ENCODE results near the gene MTHFD2.
"Not testable (repeated sequence)": the region's sequence is repeated elsewhere in the genome, so short reads cannot be mapped to it uniquely, and the experiment has no call there.

Gene MTHFD2

DNA sequence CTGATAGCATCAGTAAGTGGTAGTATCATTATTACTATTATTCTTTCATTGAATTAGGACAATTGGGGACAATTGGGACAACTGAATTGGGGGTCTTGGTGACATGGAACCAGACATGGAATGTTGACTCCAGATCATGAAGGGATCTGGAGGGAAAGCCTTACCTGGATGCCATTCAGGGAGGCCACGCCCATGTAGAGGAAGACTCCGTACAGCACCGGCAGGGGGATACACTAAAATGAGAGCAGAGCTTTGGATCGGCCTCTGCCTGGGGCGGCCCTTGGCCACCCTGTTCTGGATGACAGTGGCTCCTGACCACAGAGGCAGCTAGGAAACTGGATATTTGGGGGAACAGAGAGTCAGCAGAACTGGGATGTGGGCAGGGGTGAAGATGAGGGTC, 29.2 kb downstream of the MTHFD2 start:
- TF ChIP-seq, protein P1, sequence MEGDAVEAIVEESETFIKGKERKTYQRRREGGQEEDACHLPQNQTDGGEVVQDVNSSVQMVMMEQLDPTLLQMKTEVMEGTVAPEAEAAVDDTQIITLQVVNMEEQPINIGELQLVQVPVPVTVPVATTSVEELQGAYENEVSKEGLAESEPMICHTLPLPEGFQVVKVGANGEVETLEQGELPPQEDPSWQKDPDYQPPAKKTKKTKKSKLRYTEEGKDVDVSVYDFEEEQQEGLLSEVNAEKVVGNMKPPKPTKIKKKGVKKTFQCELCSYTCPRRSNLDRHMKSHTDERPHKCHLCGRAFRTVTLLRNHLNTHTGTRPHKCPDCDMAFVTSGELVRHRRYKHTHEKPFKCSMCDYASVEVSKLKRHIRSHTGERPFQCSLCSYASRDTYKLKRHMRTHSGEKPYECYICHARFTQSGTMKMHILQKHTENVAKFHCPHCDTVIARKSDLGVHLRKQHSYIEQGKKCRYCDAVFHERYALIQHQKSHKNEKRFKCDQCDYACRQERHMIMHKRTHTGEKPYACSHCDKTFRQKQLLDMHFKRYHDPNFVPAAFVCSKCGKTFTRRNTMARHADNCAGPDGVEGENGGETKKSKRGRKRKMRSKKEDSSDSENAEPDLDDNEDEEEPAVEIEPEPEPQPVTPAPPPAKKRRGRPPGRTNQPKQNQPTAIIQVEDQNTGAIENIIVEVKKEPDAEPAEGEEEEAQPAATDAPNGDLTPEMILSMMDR (IDR thresholded peaks at IDR 0.05): no peak
- TF ChIP-seq ZFX (IDR thresholded peaks at IDR 0.05; ENCODE audit: borderline replicate concordance): no peak
- no peak overlapping the region for H3K27ac ChIP-seq

DNA sequence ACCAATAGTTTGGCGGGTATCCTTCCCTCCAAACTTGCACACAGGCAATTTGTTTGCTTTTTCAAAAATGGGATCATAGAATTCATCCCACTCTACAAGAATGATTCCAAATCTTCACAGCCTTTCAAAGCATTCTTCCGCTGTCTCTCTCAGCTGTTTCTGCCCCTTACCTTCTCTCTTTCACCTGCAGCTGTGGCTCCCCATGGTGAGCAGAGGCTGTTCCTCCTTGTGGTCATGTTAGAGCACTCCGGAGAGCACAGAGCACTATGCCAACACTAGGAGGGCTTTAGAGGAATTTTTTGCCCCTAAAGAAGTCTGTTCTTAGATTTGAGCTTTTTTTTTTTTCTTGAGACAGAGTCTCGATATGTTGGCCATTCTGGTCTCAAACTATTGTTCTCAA, 30.4 kb downstream of the MTHFD2 start:
- H3K27ac ChIP-seq: no peak overlapping the region
- TF ChIP-seq, protein P1 (IDR thresholded peaks at IDR 0.05): no peak
- no peak for TF ChIP-seq ZFX (IDR thresholded peaks at IDR 0.05; ENCODE audit: borderline replicate concordance)

DNA sequence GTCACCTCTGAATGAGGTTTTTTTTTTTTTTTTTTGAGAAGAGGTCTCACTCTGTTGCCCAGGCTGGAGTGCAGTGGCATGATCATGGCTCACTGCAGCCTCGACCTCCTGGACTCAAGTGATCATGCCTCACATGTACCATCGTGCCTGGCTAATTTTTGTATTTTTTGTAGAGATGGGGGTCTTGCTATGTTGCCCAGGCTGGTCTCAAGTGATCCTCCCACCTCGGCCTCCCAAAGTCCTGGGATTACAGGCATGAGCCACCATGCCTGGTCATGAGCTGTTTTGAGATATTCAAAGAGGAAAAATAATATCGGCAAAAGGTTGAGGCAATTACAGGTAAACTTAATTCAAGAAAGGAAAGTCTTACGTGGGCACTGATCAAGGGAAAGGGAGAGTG, 31.4 kb downstream of the MTHFD2 start:
- H3K27ac ChIP-seq: not testable (repeated sequence)

DNA sequence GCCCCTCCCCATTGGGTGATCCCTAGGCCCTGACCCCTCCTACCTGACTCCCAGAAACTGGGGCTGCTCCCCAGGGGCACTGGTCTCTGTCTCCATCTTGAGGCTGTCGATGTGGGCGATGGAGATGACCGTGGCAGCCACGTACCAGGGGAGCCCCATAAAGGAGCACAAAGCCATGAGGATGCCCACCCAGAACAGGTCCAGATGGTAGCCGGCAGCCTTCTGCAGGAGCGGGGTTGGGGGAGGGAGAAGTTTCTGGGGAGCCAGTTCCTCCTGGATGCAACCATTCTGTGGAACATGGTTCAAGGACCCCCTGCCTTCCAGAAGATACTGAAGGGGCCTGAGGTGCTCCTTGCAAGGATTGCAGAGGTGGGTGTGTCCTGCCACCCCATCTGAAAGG, 34.0 kb downstream of the MTHFD2 start:
- no peak overlapping the region for H3K27ac ChIP-seq
- no peak for TF ChIP-seq ZFX (IDR thresholded peaks at IDR 0.05; ENCODE audit: borderline replicate concordance)
- TF ChIP-seq, protein P1 (IDR thresholded peaks at IDR 0.05): no peak

DNA sequence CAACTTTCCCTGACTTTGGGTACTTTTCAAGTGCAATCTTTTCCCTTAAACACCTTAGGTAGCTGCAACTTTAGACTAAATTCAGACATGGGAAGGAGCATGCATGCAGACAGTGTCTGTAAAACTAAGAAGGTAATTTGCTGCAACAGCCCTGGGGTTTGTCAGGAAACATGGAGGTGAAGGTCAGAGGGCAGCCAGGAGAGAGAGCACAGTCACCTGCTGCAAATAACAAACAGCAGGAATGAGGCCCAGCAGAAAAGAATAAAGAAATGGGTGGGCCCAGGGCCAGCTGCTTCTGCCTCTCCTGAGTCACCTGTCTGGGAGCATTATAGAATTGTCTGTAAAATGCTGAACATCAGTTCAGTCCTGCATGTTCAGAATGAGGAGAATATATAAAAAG, 35.2 kb downstream of the MTHFD2 start:
- no peak overlapping the region for H3K27ac ChIP-seq
- TF ChIP-seq ZFX (IDR thresholded peaks at IDR 0.05; ENCODE audit: borderline replicate concordance): no peak
- TF ChIP-seq, protein P1 (IDR thresholded peaks at IDR 0.05): no peak

DNA sequence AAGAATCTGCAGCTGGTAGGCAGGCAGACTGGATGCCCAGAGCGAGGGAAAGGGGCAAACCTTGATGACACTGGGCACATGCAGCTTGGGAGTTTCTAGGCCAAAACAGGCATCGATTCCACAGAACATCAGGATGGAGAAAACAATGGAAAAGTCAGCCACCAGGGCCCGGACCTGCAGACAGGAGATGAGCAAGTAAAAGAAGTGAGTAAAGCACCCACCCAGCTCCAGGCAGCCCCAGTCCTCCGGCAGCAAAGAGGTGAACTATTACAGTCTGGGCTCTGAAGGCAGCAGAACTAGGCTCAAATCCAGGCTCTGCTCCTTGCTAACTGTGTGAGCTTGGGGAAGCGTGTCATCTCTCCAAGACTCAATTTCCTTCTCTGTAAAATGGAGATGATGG, 36.6 kb downstream of the MTHFD2 start:
- TF ChIP-seq, protein P1 (IDR thresholded peaks at IDR 0.05): no peak
- H3K27ac ChIP-seq: no peak overlapping the region

DNA sequence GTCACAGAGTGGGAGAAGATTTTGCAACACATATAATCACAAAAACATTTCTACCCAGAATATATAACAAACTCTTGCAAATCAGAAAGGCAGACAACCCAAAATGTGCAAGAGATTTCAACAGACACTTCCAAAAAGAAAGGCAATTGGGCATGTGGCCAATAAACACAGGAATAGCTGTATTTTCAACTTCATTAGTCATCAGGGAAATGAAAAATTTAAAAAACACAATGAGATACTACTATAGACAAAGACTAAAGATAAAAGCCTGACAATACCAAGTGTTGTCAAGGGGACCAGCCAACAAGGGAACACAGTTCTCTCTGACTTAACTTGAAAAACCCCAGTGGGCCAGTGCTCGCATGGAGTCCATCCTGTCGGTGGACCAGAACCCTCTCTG, 40.5 kb downstream of the MTHFD2 start:
- H3K27ac ChIP-seq: no peak overlapping the region
- TF ChIP-seq, protein P1 (IDR thresholded peaks at IDR 0.05): no peak
- no peak for TF ChIP-seq ZFX (IDR thresholded peaks at IDR 0.05; ENCODE audit: borderline replicate concordance)

DNA sequence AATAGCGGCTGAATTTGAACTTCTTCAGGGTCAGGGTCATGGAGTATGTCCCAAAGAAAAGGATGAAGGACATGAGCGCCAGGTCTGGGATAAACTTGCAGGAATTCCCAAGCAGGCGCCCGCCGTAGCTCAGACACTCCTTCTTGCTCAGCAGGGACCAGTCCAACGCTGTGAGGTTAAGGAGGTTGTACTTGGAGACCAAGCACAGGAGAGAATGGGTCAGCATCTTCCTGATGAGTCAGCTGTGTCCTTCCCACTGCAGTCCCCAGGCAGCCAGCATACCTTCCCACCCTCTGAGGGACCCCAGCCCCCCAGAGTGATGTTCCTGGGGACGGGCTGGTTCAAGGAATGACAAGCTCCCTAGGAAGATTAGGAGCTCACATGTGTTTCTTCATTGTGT, 40.9 kb downstream of the MTHFD2 start:
- no peak for TF ChIP-seq ZFX (IDR thresholded peaks at IDR 0.05; ENCODE audit: borderline replicate concordance)
- TF ChIP-seq, protein P1 (IDR thresholded peaks at IDR 0.05): no peak
- H3K27ac ChIP-seq: no peak overlapping the region
